ENCODE data around the gene CARD10. TPM values are rescaled to one million over a fixed set of nuclear protein-coding genes. Genes with fewer than 3 reads are reported as not detected.

The CARD10 gene
- total and polyA plus RNA-seq, 2 of the 8 experiments (the other 6 are each of a cell fraction or from before 2014, with no cell fraction given): 13.5 to 14.4 TPM

GRCh38 chr22:37501610-37502341, 17.4 kb downstream of the CARD10 start:
- H3K4me2 ChIP-seq (ENCODE audit: insufficient read depth in 1 of 2, low read depth in 2 of 2, low read length in 2 of 2): peak overlapping the region in 1 of 2 experiments; percentile 11; a peak in 1 of 4 replicates
- H3K36me3 ChIP-seq (ENCODE audit: control insufficient read depth in 2 of 4, insufficient read depth in 4 of 4, low read length in 3 of 4): no peaks in the 10 kb centered on the region; a peak in 2 of 8 replicates
- H3K56ac ChIP-seq (replicated peaks; ENCODE audit: insufficient read length, low read depth, low read length): no peak overlapping the region
- peak overlapping the region; percentile 90; the same call in 1 of the 2 replicates for H2BK12ac ChIP-seq (ENCODE audit: low read depth, low read length)
- H3K27ac ChIP-seq (ENCODE audit: low read depth, low read length): no peak overlapping the region
- no peaks in the 10 kb centered on the region for H4K20me1 ChIP-seq (replicated peaks in 1 of 2; ENCODE audit: control insufficient read depth in 1 of 2, insufficient read depth in 2 of 2, low read length in 2 of 2)
- H3K23ac ChIP-seq (ENCODE audit: insufficient read length): no peak overlapping the region
- peaks cover 0 to 23% (median 11%) of the 10 kb centered on the region in 4 experiments; a peak in 5 of 7 replicates for H3K4me1 ChIP-seq (replicated peaks in 1 of 4; ENCODE audit: control insufficient read depth in 3 of 4, insufficient read depth in 4 of 4, low read length in 3 of 4)
- peak overlapping the region; percentile 52; the same call in 1 of the 2 replicates for H2BK5ac ChIP-seq (ENCODE audit: low read depth, low read length)
- H3K79me2 ChIP-seq (ENCODE audit: control insufficient read depth in 1 of 2, insufficient read depth in 2 of 2, low read length in 2 of 2): no peaks in the 10 kb centered on the region
- ChIA-PET CTCF (ENCODE audit: partially characterized antibody) (interaction anchor here (0.8 to 1.3 kb wide), 5 partner anchors 9 to 65 kb away, joined by 3 to 5 read pairs (median 4); no protein-coding TSS in a partner anchor), POLR2A (ENCODE audit: partially characterized antibody) (interaction anchor here (1.4 kb wide), 1 partner anchor 13 kb away, joined by 3 read pairs; no protein-coding TSS in a partner anchor)
- no peaks in the 10 kb centered on the region for H3K79me1 ChIP-seq (ENCODE audit: low read depth, low read length)
- H3K9ac ChIP-seq (replicated peaks in 1 of 4; ENCODE audit: extremely low read depth in 1 of 4, low read depth in 3 of 4, low read length in 3 of 4): no peak overlapping the region
- DNase-seq (ENCODE audit: low read depth in 1 of 2, low spot score in 2 of 2) (no peak), FAIRE-seq (no peak)
- H3K18ac ChIP-seq (ENCODE audit: extremely low read depth, low read length): no peak overlapping the region; the same call in 1 of the 2 replicates
- H2AK5ac ChIP-seq (ENCODE audit: low read depth, low read length): no peak overlapping the region
- no peaks in the 10 kb centered on the region for H3K27me3 ChIP-seq (replicated peaks in 1 of 4; ENCODE audit: control insufficient read depth in 3 of 4, extremely low read depth in 1 of 4, insufficient read depth in 3 of 4, low read length in 3 of 4)
- no peak overlapping the region for H4K5ac ChIP-seq (ENCODE audit: insufficient read length, low read depth, low read length)
- no peaks in the 10 kb centered on the region for H3K9me3 ChIP-seq (ENCODE audit: insufficient read depth in 2 of 2, low read depth in 1 of 2, low read length in 1 of 2)
- no peaks in the 10 kb centered on the region for H3K23me2 ChIP-seq (ENCODE audit: low read depth, low read length)
- TF ChIP-seq POU5F1 (IDR thresholded peaks at IDR 0.05; ENCODE audit: low read depth, low read length): no peak
- TF ChIP-seq SP4 (IDR thresholded peaks at IDR 0.05; ENCODE audit: low read length): no peak
- TF ChIP-seq SIX5 (IDR thresholded peaks at IDR 0.05; ENCODE audit: low read depth, low read length): no peak
- TF ChIP-seq, protein P1, sequence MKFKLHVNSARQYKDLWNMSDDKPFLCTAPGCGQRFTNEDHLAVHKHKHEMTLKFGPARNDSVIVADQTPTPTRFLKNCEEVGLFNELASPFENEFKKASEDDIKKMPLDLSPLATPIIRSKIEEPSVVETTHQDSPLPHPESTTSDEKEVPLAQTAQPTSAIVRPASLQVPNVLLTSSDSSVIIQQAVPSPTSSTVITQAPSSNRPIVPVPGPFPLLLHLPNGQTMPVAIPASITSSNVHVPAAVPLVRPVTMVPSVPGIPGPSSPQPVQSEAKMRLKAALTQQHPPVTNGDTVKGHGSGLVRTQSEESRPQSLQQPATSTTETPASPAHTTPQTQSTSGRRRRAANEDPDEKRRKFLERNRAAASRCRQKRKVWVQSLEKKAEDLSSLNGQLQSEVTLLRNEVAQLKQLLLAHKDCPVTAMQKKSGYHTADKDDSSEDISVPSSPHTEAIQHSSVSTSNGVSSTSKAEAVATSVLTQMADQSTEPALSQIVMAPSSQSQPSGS (IDR thresholded peaks at IDR 0.05; ENCODE audit: low read length): no peak
- no peak for TF ChIP-seq E2F6 (IDR thresholded peaks at IDR 0.05)
- TF ChIP-seq EZH2 (IDR thresholded peaks at IDR 0.05; ENCODE audit: low read depth, low read length, severe bottlenecking): no peak
- no peak for TF ChIP-seq SUZ12 (IDR thresholded peaks at IDR 0.05; ENCODE audit: low read length)
- no peak overlapping the region for H2BK120ac ChIP-seq (replicated peaks; ENCODE audit: low read depth, low read length)
- no peak overlapping the region for H3K14ac ChIP-seq (ENCODE audit: insufficient read length)
- peak overlapping the region; percentile 11; the same call in 1 of the 2 replicates for H4K8ac ChIP-seq (ENCODE audit: extremely low read depth, insufficient read depth, low read length)
- 79% methylated on average over 13 of the region's 14 CpGs; no CpG with 5 or more reads in 1 of the 2 experiments for WGBS, 2 experiments (ENCODE audit: extremely low coverage in 1 of 2, insufficient coverage in 1 of 2, insufficient read length in 1 of 2, insufficient replicate concordance in 2 of 2, low coverage in 1 of 2, low lambda C conversion rate in 2 of 2, missing lambda C conversion rate in 1 of 2)
- no peak overlapping the region for H2BK15ac ChIP-seq (ENCODE audit: low read length)
- H3K4me3 ChIP-seq (ENCODE audit: extremely low read depth in 1 of 4, insufficient read depth in 2 of 4, low read depth in 3 of 4, low read length in 4 of 4): no peak overlapping the region
- no peak overlapping the region for H2BK20ac ChIP-seq (ENCODE audit: low read length)
- H2AFZ ChIP-seq (ENCODE audit: low read length): no peak overlapping the region
- H3K4ac ChIP-seq (replicated peaks; ENCODE audit: insufficient read length, low read depth, low read length): no peak overlapping the region
- H4K91ac ChIP-seq (replicated peaks; ENCODE audit: insufficient read length, low read length): peak overlapping the region; percentile 29
